CD4-positive, alpha-beta T cell treated with Interleukin-6 at 100 ng/mL for 8 hours (primary cell): ENCODE results near the gene SUCO.
"Not testable (repeated sequence)": the region's sequence is repeated elsewhere in the genome, so short reads cannot be mapped to it uniquely, and the experiment has no call there.

Source experiments
- DNase-seq: peaks from one replicate; pipeline ENCODE4 v3.0.0-alpha.2; 2020; ENCODE audit warnings: mixed read lengths, low spot score

SUCO gene

DNA sequence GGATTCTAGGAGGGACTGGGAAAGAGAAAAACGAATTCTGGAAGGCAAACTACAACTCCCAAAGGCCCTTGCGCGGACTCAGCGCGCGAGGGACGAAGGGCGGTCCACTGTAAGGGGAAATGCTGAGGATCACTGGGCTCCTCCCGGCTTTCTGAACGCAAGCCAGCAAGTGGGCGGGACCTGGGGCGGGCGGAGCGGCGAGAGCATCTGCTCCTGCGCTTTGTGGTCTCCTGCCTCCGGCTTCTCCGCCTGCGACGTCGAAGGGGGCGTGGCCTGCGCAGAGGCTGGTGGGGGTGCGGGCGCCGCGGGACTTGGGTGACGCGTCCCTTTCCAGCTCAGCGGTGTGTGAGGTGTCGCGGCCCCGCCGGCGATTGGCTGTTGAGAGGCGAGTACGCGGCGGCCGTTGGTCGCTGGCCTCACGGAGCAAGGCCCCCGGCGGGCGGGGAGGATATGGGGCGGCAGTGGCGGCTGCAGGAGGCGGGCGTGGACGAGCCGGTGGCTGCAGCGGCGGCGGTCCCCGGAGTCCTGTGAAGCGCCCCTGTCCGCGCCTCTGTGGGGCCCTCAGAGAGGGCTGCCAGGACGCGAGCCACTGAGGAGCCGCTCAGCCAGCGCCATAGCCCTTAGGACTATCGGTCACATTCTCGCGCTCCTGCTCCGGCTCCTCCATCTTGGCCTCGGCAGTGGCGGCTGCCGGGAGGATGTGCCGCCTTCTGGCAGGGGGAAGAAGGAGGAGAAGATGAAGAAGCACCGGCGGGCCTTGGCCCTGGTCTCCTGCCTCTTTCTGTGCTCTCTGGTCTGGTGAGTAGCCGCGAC, at the start of gene SUCO:
SUCO (plus strand) TSS at position 451 of the 813 bp plus-strand sequence; CDS start at position 737, 286 bp downstream.
- peak; percentile 100 for DNase-seq

DNA sequence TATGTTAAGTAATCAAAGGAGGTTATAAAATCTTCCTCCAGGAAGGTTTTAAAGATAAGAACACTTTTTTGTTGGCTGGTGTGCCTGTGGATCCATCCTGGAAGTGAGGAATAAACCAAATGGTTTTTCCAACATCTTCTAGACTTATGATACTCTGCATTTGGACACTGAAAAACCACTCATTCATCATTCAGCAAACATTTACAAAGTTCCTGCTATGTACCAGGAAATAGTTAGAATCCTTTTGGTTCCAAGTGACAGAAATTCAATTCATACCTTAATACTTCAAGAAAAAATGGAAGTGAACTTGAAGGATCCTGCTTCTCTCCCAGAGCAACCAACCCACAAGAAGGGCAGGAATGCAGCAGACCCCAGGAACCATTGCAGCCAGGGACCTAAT, 49.5 kb upstream of the SUCO start:
- DNase-seq: no peak

GRCh38 chr1:172484252-172484651, 48.7 kb upstream of the SUCO start:
- DNase-seq: no peak

GRCh38 chr1:172485626-172486025, 47.3 kb upstream of the SUCO start:
- DNase-seq: no peak

- DNase-seq: no peak
These were observed 46.0 kb upstream of the SUCO start for GRCh38 chr1:172486805-172487454.

DNA sequence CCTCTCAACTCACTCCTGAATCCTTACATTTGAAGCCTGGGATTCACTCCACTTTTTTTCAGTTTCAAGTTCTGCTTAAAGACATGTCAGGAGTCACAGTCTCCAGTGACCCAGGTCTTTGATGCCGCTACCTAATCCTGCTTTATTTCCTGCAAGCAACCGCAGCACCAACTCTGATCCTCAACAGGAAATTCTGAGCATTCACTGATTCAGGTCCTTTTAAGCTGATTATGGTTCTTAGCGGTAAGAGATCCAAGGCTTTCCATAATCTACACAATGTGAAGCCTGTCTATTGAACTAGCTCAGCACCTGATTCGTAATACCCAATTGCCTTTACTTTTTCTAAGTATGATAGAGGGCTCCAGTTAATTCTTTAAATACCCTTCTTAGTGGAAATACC, 45.4 kb upstream of the SUCO start:
- DNase-seq: no peak

DNA sequence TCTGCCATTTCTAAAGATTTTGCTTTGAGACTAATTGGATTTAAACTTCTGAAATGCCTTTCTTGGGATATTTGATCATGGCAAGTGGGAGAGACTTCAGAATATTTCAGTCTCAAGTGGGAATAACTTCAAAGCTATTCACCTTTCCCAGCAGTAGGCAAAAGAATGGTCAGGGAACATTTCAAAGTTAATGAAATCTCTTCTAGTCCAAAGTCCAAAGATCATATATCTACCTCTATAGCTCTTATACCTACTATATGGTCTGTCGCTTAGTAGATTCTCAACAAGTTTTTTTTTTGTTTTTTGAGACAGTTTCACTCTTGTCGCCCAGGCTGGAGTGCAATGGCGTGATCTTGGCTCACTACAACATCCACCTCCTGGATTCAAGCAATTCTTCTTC, 44.6 kb upstream of the SUCO start:
- DNase-seq: no peak

- no peak for DNase-seq
These were observed 43.1 kb upstream of the SUCO start for GRCh38 chr1:172489847-172490246.

DNA sequence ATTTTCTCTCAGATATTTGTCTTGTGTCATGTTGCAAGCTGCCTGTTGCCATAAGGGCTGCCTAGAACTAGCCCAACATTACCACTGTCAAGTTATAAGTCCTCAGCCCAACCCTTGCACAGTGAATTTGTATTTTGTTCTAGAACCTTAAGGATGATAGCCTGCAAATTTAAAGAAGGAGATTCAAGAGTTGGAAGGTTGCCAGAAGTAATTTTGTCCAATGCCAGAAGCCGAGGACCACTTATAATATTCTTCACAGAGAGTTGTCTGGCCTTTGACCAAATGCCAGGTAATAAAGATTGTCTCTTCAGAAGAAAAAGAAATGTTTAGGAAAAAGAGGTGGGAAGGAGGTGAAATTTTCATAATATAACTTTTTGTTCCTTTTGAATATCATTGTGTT, 40.5 kb upstream of the SUCO start:
- no peak for DNase-seq

- DNase-seq: no peak
These were observed 38.8 kb upstream of the SUCO start for GRCh38 chr1:172494166-172494565.

DNA sequence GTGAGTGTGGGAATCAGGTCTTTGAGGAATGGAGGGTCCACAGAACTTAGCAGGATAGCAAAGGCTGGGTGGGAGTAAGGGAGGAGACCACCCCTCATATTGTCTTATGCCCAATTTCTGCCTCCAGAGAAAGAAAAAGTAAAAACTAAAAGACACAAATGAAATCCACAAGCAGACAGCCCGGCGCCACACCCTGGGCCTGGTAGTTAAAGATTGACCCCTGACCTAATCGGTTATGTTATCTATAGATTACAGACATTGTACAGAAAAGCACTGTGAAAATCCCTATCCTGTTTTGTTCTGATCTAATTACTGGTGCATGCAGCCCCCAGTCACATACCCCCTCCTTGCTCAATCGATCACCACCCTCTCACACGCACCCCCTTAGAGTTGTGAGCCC, 36.8 kb upstream of the SUCO start:
- DNase-seq: not testable (repeated sequence)

GRCh38 chr1:172496678-172497077, 36.3 kb upstream of the SUCO start:
- no peak for DNase-seq

- DNase-seq: no peak
These were observed 35.7 kb upstream of the SUCO start for GRCh38 chr1:172497230-172497629.

DNA sequence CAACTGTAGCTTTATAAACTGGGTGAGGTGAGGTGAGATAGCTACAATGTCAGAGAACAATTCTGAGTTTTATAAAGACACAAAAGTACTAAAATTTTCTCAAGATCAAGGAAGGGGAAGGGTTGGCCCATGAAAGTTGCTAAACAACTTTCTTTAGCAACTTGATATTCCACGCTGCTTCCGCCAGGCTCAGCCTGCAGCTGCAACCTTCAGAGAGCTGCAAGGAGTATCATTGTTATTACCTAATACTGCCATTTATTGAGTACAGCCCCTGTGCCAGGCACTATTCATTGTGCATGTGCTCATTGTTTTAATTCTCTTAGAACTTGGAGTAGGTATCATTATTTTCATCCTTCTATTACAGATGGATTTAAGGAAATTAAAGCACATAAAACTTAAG, 34.1 kb upstream of the SUCO start:
- DNase-seq: no peak

DNA sequence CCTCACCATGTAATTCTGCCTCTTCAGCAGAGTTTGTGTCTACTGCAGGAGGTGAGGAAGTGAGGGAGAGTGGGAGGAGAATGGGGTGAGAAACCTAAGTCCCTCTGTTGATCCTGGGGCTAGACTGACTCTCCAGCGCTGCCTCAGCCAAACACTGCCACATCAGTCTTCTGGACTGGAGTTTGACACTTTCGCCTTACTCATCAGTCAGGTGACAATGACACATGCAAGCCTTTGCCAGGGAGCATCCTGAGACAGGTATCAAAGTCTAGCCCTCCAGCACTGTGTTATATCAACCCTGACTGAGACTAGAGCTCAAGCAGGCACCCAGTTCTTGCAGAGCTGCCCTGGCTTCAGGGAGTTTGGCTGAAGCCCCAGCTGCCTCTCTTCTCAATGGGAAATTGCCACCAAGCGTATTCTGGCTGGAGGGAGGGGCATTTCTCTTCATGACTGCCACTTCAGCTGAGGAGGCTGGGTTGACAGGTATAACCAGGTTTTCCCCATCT, 33.3 kb upstream of the SUCO start:
- DNase-seq: no peak

GRCh38 chr1:172500207-172500606, 32.7 kb upstream of the SUCO start:
- DNase-seq: no peak

DNA sequence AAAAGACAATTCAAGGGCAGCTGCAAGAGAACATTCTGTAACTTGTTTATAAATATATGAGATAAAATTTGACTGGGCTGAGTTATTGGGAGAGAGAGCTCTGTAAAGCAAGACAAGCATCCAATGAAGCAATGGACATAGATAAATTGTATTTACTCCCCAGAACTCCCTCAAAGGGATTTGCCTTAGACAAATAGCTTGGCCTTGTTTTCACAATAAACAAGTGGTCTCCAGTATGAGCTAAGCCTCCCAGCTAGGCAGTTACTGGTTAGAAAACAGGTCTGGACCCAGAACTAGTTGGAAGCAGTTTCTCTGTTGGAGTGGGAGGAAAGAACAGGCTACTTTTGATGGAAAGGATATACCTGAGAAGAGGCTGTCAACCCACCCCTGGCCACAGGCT, 25.2 kb upstream of the SUCO start:
- DNase-seq: no peak

- no peak for DNase-seq
These were observed 22.5 kb upstream of the SUCO start for GRCh38 chr1:172510479-172510878.

- no peak for DNase-seq
These were observed 20.4 kb upstream of the SUCO start for GRCh38 chr1:172512591-172512990.

DNA sequence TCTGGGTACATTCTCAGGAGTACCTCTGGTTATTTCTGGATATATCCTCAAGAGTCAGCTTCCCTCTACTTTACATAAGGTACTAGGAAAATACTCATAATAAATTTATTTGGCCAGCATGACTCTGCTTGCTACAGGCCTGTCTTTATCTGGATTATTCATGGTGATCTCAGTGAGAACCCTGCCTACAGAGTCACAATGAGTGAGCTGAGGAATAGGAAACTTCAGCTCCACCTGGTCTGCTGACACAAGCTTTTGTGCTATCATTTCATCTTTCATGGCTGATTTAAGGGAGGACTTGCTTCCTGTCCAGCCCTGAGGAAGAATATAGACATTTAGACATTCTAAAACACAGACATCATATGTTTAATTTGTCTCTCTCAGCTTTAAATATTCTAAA, 19.5 kb upstream of the SUCO start:
- no peak for DNase-seq

- DNase-seq: no peak
These were observed 18.8 kb upstream of the SUCO start for GRCh38 chr1:172514108-172514507.

- DNase-seq: no peak
These were observed 17.5 kb upstream of the SUCO start for GRCh38 chr1:172515436-172515835.

DNA sequence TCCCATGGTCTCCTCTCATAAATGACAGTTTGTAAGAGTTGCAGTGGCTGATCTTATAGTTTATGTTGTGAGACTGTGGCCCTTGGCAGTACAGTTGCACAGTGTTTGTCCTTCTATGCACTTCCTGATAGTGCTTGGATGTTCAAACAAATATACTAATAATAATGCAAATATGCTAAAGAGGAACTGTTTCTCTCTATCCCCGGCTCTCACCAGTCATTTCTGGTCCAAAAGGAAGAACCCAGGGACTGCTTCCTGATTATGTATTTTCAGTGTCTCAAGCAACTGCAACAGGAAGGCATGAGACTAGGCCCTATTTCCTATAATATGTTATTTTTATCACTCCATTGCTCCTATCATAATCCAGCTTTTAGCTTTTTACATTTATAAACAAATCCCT, 17.0 kb upstream of the SUCO start:
- DNase-seq: no peak

DNA sequence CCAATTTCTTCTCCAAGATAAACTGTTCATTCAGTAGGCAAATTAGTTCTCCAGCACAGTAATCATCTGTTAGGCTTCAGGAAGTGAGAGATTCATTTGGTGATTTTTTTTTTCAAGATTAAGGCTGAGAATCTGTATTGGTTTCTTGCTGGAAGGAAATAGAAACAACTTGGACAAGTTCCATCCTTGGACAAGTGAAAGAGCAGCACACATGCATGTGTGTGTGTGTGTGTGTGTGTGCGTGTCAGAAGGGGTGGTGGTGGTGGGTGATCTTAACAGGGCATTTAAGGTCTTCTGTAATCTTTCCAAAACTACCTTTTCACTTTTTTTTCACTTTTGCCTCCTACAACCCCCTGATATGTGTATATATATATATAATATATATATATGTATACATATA, 15.9 kb upstream of the SUCO start:
- no peak for DNase-seq
